ENCODE measurements around the gene PANX2.
"Not testable (repeated sequence)": the region's sequence is repeated elsewhere in the genome, so short reads cannot be mapped to it uniquely, and the experiment has no call there.

PANX2 gene

DNA sequence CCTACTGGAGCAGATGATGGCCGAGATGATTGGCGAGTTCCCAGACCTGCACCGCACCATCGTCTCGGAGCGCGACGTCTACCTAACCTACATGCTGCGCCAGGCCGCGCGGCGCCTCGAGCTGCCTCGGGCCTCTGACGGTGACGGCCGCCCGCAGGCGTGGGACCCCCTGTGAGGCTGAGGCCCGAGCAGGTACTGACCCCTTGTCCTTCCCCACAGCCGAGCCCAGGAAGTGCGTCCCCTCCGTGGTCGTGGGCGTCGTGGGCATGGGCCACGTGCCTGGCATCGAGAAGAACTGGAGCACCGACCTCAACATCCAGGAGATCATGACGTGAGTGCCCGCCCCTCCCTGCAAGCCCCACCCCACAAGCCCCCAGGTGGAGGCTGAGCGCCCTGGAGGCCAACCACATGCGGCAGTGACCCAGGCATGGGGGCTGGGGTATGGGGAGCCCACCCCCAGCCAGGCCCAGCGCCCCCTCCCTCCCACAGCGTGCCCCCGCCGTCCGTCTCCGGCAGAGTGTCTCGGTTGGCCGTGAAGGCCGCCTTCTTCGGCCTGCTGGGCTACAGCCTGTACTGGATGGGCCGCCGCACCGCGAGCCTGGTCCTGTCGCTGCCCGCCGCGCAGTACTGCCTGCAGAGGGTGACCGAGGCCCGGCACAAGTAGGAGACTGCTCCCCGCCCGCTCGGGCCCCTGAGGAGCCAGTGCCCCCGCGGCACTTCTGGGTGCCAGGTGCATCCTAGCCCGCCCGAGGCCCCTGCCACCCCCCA, 27.5 kb downstream of the PANX2 start:
- no peak for DNase-seq

DNA sequence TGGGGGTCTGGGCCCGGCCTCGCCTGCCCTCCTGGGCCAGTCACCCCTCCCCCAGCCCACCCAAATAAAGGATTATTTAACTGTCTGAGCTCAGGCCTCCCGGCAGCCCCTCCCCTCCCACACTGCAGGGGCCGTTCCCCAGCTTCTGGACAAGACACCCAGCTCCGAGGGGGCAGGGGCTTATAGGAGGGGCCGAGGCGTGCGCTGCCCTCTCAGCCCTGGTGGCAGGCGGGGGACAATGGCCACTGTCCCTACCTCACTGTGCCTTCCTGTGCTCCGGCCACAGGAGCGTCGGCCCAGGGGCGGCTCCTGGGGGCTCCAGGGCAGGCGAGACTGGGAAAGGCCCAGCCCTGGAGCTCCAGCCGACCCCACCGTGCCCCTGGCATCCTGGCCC, 28.1 kb downstream of the PANX2 start:
- DNase-seq, result no peak

GRCh38 chr22:50199251-50199721, 28.8 kb downstream of the PANX2 start:
- no peak for DNase-seq

DNA sequence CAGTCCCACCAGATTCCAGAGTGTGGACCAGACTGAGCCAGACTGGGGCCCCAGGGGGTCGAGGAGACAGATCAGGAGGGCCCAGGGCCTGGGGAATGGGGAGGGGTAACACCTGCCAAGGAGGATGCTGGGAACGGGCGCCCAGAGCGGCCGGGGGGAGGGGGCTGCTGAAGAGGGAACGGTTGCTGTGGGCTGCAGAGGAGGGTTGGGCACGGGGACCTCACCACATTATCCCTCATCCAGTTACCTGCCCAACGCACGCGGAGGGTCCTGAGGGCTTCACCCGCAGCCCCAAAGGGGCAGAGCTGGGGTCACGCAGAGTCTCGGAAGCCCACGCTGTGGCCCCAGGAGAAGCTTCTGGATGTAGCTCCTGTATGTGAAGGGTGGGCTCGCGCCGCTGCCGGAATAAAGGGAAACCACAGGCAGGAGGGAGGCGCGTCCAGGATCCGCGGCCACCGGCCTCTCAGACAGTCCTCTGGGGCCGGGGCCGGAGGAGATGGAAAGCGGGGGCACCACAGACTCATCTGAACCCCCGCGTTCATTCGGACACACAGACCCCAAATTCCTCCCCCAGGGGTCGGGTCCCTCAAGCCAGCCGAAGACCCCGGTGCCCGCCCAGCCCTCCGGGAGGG, 29.4 kb downstream of the PANX2 start:
- peak in 1 of 58 donors; percentile 36 for DNase-seq

DNA sequence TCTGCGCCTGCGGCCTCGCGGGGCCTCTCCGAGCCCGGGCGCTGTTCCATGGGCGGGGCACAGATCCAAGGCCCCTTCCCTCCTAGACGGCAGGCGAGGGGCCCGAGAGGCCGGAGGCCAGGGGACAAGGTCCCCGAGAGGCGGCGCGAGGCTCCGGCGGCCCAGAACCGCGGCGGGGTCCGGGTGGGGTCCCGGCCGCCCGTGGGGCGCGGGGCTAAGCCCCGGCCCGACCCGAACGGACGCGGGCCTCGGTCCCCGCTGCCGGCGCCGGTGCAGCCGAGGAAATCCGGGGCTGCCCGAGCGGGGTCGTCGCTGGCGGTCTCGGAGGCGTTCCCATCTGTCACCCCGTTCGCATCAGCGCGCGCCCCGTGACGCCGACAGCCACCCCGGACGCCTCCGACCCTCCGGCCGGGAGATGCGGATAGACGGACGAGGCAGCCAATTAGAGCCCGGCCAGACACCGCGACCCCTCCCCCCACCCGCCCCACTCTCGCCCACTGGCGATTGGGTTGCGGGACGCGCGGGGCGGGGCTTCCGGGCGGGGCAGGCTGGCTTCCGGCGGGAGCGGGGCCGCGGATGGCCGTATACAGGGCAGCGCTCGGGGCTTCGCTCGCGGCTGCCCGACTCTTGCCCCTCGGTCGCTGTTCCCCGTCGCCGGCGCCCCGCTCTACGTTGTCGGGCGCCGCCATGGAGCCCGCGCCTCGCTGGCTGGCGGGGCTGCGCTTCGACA, 30.1 kb downstream of the PANX2 start, which contains the start of gene SELENOO:
SELENOO (plus strand) TSS at position 551 of the 730 bp plus-strand sequence; CDS start at position 577, 26 bp downstream.
- DNase-seq, result peak; percentile 49 to 97 (median 92)

DNA sequence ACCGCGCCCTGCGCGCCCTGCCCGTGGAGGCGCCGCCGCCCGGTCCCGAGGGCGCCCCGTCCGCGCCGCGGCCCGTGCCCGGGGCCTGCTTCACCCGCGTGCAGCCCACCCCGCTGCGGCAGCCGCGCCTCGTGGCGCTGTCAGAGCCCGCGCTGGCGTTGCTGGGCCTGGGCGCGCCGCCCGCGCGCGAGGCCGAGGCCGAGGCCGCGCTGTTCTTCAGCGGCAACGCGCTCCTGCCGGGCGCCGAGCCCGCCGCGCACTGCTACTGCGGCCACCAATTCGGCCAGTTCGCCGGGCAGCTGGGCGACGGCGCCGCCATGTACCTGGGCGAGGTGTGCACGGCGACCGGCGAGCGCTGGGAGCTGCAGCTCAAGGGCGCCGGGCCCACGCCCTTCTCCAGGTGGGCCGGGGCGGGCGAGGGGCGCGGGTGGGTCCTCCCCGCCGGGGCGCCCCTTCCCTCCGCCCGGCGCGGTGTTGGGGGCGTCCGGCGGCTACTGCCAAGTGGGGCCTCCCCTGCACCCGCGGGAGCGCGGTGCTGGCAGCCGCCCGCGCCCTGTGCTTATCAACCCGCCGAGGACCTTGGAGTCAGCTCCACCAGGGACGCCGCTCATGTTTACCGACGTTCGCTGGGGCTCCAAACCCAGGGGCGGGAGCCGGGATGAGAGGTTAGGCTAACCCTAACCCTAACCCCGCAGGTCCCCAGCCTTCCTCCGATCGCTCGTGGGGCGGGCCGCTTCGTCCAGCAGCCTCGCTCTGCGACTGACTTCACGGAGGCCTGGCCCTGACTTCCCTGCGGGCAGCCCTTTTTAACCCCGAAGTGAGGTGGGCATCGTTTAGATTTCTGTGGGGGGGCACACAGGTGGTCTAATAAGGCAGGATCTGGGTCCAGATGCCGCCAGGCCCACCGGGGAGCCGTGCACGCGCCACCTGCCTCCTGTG, 30.9 kb downstream of the PANX2 start:
- peak in 2 of 58 donors; percentile 46 to 60 for DNase-seq

DNA sequence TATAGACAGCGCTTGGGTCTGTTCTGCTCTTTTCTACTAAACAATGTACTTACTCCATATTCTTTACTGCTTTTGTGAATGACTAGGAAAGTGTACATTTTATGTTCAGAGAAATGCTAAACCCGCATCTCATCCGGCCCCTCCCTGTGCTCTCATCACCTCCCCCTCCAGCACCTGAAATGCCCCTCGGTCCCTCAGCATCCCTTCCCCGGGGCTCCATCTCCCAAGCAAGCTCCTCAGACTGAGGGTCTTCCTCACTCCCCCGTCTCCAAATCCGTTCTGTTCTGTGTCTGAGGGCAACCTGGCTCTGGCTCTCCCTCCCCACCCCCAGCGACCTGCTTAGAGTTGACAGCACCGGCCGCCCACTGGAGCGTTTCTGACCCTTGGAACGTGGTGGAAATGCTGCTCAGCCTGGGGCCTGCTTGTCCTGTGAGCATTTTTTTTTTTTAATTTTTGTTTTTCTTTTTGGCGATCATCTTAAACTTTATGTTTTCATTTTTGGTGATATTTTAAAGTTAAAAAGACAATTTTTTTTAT, 31.7 kb downstream of the PANX2 start:
- DNase-seq, result no peak

DNA sequence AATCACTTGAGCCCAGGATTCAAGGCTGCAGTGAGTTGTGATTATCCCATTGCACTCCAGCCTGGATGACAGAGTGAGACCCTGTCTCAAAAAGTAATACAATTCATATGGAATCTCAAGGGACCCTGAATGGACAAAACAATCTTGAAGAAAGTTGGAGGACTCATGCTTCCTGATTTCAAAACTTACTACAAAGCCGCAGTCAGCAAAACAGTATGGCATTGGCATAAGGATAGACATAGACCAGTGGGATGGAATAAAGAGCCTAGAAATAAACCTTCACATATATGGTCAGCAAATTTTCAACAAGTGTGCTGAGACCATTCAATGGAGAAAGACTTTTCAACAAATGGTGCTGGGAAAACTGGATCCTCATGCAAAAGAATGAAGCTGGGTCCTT, 32.8 kb downstream of the PANX2 start:
- DNase-seq, result no peak

- no peak for DNase-seq
Measured at GRCh38 chr22:50204571-50204970, 34.0 kb downstream of the PANX2 start.

DNA sequence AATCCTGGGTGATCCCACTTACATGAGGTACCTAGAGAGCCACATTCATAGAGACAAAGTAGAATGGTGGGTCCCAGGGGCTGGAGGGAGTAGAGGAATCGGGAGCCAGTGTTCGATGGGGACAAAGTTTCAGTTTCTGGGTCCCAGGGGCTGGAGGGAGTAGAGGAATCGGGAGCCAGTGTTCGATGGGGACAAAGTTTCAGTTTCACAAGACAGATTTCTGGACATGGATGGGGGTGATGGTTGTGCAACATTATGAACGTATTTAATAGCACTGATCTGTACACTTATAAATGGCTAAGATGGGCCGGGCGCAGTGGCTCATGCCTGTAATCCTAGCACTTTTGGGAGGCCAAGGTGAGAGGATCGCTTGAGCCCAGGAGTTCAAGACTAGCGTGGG, 34.5 kb downstream of the PANX2 start:
- DNase-seq, result not testable (repeated sequence)

GRCh38 chr22:50205781-50206569, 35.4 kb downstream of the PANX2 start:
- DNase-seq, result no peak

- peak in 14 of 58 donors; percentile 32 to 75 (median 50) for DNase-seq
Measured at GRCh38 chr22:50206599-50206998, 36.1 kb downstream of the PANX2 start.

DNA sequence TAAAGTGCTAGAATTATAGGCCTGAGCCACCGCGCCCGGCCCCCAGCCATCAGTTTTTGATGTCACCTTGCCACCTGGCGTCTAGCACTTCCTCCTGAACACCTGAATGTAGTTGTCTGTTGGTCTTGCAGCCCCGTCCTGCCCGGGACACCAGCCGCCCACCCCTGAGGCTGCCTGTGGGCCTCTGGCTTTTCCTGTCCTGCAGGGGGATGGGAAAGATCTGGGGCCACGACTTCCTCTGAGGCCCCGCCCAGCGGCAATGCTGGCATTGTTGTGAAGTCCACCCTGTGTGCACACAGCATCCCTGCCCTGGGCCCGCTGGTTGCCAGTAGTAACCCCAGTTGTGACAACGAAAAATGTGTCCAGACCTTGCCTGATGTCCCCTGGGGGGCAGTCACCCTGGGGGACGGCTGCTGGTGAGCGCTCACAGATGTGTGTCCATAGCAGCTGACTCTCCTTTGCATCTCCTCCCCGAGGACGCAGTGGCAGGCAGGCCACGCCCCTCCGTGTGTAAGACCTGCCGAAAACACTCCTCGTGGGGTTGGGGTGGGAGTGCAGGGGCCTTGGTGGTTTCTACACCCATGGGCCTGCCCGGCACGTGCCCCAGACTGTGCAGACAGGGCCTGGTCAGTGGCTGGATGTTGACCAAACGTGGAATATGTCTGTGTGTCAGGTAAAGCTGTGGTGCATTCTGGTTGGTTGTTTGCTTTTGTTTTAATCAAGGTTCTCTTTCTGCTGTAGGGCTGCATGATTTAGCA, 37.0 kb downstream of the PANX2 start:
- DNase-seq, result no peak

DNA sequence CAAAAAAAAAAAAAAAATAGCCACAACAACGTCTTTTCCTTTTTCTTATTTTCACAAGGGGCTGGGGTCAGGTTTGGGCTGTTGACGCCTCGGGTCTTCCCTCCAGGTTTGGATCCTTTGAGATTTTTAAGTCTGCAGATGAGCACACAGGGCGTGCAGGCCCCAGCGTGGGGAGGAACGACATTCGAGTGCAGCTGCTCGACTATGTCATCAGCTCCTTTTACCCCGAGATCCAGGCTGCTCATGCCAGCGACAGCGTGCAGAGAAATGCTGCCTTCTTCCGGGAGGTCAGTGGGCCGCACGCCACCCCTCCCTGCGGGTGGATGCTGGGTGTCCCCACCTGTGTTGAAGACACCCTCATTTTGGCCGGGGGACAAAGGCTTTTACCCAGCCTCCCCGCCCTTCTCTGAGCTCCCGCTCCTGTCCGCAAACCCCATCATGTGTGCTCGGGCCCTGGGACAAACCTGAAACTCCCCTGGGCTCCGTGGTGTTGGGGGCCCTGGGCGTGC, 38.0 kb downstream of the PANX2 start:
- peak in 1 of 58 donors; percentile 21 for DNase-seq

DNA sequence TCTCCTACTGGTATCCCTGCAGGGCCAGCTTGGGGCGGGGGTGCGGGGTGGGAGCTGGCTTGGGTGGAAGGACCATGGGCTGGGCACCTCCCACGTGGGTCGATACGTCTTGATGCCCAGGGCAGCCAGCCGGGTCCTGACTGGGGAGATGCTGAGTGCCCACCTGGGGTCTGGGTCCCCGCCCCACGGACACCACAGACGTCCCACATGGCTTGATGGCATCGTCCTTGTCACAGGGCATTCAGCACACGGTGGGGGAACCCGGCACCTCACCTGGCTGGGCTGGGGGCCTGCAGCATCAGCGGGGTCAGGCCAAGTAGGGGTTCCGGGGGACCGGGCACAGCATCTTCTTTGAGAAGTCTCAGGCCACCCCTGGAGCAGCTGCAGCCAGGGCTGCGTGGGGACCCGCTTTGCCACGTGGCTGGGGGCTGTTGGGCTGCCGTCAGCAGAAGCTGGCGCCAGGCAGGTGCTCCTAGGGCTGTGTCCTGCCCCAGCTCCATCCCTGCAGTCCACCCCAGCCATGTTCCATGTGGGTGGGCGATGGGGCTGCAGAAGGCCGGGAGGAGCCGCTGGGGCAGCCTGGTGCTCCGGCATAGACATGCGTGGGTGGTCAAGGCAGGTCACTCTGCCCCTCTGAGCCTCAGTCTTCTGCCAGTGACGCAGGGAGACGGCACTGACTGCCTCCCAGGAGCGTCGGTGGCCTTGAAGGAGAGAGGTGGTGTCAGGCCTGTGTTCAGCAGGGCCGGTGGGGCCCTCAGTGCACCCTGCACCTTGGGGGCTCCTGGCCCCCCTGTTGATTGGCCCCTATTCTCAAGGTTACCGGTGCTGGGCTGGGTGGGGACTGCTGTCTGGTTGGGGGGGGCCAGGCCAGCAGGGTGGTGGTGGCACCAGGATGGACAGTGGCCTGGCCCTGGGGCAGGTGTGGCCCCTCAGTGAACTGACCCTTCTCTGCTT, 38.7 kb downstream of the PANX2 start:
- no peak for DNase-seq

DNA sequence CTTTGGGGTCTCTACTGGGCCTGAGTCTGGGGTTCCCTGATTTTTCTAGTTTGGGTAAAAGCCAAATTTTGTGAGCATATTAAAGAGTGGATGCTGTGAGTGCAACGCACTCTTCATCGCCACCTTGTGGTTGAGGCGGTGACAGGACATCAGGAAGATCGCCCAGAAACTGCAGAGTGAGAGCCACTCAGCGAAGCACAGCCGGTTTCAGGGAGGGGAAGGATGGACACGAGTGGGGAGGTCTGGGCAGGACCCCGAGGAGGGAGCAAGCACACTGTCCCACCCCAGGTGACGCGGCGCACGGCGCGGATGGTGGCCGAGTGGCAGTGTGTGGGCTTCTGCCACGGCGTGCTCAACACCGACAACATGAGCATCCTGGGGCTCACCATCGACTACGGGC, 39.4 kb downstream of the PANX2 start:
- DNase-seq, result peak in 27 of 58 donors; percentile 15 to 73 (median 40)

DNA sequence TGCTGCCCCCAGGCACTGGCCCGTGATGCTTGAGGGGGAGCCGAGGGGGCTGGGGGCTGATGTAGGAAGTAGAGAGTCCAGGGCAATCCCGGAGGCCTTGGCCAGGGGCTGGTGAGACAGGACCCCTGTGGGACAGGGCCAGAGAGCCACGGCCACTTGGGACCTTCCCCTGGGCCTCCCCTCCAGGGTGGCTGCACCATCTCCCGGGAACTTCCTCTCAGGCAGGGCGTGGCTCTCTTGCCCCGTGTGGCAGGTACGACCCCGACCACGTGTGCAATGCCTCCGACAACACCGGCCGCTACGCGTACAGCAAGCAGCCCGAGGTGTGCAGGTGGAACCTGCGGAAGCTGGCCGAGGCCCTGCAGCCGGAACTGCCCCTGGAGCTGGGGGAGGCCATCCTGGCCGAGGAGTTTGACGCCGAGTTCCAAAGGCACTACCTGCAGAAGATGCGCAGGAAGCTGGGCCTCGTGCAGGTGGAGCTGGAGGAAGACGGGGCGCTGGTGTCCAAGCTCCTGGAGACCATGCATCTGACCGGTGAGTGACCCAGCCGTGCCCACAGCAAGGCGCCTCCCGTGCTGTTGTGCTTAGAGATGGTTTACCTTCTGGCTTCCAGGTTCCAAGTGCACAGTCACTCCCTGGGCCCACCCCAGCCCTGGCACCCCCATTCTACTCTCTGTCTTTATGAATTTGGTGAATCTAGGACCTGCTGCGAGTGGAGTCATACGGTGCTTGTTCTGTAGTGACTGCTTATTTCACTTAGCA, 40.0 kb downstream of the PANX2 start:
- DNase-seq, result no peak
